NB4 (cell line): Measurements from ENCODE around the gene GRIK4.

Experiments
- POLR2A ChIP-seq: IDR thresholded peaks from 2 replicates; pipeline ENCODE4 v1.6.1; 2011; ENCODE audit warnings: mild to moderate bottlenecking; ENCODE audit not compliant: insufficient read length; ENCODE audit errors: extremely low read depth
- TF ChIP-seq, protein P1 (sequence below): IDR thresholded peaks from one replicate; pipeline ENCODE4 v1.5.1; 2012; ENCODE audit warnings: low read depth, low read length

- TF ChIP-seq, protein P1, sequence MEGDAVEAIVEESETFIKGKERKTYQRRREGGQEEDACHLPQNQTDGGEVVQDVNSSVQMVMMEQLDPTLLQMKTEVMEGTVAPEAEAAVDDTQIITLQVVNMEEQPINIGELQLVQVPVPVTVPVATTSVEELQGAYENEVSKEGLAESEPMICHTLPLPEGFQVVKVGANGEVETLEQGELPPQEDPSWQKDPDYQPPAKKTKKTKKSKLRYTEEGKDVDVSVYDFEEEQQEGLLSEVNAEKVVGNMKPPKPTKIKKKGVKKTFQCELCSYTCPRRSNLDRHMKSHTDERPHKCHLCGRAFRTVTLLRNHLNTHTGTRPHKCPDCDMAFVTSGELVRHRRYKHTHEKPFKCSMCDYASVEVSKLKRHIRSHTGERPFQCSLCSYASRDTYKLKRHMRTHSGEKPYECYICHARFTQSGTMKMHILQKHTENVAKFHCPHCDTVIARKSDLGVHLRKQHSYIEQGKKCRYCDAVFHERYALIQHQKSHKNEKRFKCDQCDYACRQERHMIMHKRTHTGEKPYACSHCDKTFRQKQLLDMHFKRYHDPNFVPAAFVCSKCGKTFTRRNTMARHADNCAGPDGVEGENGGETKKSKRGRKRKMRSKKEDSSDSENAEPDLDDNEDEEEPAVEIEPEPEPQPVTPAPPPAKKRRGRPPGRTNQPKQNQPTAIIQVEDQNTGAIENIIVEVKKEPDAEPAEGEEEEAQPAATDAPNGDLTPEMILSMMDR, result no peak
- no peak for TF ChIP-seq POLR2A
These were observed 156.4 kb downstream of the GRIK4 start for GRCh38 chr11:120667934-120668333.
